Mesothelial cell of epicardium (in vitro differentiated cells): Measurements from ENCODE around the gene PAM16. TPM values are rescaled to one million over a fixed set of nuclear protein-coding genes. Genes with fewer than 3 reads are reported as not detected.

Source experiments
- DNase-seq, 2 experiments: peaks; one replicate each; pipeline ENCODE4 v3.0.0; 2021; ENCODE audit warnings: low spot score in 2 of 2; ENCODE audit not compliant: unreplicated experiment in 2 of 2
- H3K27ac Mint-ChIP-seq: 2 replicates; pipeline ENCODE4 v1.8.0; 2021; ENCODE audit warnings: mixed read lengths
- H3K27me3 Mint-ChIP-seq: 2 replicates; pipeline ENCODE4 v1.8.0; 2021; ENCODE audit warnings: low read depth, mixed read lengths
- H3K36me3 Mint-ChIP-seq: 2 replicates; pipeline ENCODE4 v1.8.0; 2021; ENCODE audit warnings: mixed read lengths
- H3K4me1 Mint-ChIP-seq: 2 replicates; pipeline ENCODE4 v1.8.0; 2021; ENCODE audit warnings: mixed read lengths
- H3K4me3 Mint-ChIP-seq: 2 replicates; pipeline ENCODE4 v1.8.0; 2021; ENCODE audit warnings: mild to moderate bottlenecking, moderate library complexity, mixed read lengths
- H3K9me3 Mint-ChIP-seq: 2 replicates; pipeline ENCODE4 v1.8.0; 2021; ENCODE audit warnings: mixed read lengths
- CTCF ChIP-seq: fragments of 200-600 bp; sonication (generic); IDR thresholded peaks from one replicate; pipeline ENCODE4 v1.5.0; 2021; ENCODE audit warnings: antibody characterized with exemption; ENCODE audit not compliant: unreplicated experiment
- total RNA-seq: library from RNA; stranded (reverse); gene quantifications from 3 replicates; pipeline ENCODE4 v1.2.1, GENCODE V29; 2021

The PAM16 gene
- total RNA-seq, 1 donor from 2014 or later, result 35.6 TPM

GRCh38 chr16:4388271-4389021, 37.3 kb upstream of the PAM16 start:
- no peaks in the 10 kb centered on the region for H3K9me3 Mint-ChIP-seq
- H3K27ac Mint-ChIP-seq, result peak overlapping the region; percentile 72
- TF ChIP-seq CTCF, result no peak
- no peaks in the 10 kb centered on the region for H3K27me3 Mint-ChIP-seq
- H3K4me3 Mint-ChIP-seq, result no peak overlapping the region
- DNase-seq, result no peak
- H3K36me3 Mint-ChIP-seq, result no peaks in the 10 kb centered on the region
- H3K4me1 Mint-ChIP-seq, result peaks cover 56% of the 10 kb centered on the region

GRCh38 chr16:4387781-4388180, 36.7 kb upstream of the PAM16 start:
- H3K27ac Mint-ChIP-seq, result no peak overlapping the region
- H3K4me3 Mint-ChIP-seq, result no peak overlapping the region
- peaks cover 50% of the 10 kb centered on the region for H3K4me1 Mint-ChIP-seq
- DNase-seq, result no peak
- TF ChIP-seq CTCF, result no peak
- H3K36me3 Mint-ChIP-seq, result peaks cover 2% of the 10 kb centered on the region
- H3K9me3 Mint-ChIP-seq, result no peaks in the 10 kb centered on the region
- no peaks in the 10 kb centered on the region for H3K27me3 Mint-ChIP-seq

GRCh38 chr16:4386951-4387565, 35.9 kb upstream of the PAM16 start:
- H3K4me3 Mint-ChIP-seq, result no peak overlapping the region
- H3K4me1 Mint-ChIP-seq, result peaks cover 45% of the 10 kb centered on the region
- no peak for DNase-seq
- peak overlapping the region; percentile 51 for H3K27ac Mint-ChIP-seq
- no peaks in the 10 kb centered on the region for H3K27me3 Mint-ChIP-seq
- H3K9me3 Mint-ChIP-seq, result no peaks in the 10 kb centered on the region
- TF ChIP-seq CTCF, result no peak
- peaks cover 2% of the 10 kb centered on the region for H3K36me3 Mint-ChIP-seq

- no peak overlapping the region for H3K27ac Mint-ChIP-seq
- H3K4me3 Mint-ChIP-seq, result no peak overlapping the region
- TF ChIP-seq CTCF, result no peak
- peaks cover 2% of the 10 kb centered on the region for H3K36me3 Mint-ChIP-seq
- no peak for DNase-seq
- H3K27me3 Mint-ChIP-seq, result no peaks in the 10 kb centered on the region
- no peaks in the 10 kb centered on the region for H3K9me3 Mint-ChIP-seq
- H3K4me1 Mint-ChIP-seq, result peaks cover 42% of the 10 kb centered on the region
These were observed 35.3 kb upstream of the PAM16 start for GRCh38 chr16:4386451-4386805.

- Mint-ChIP-seq H3K27me3 (no peaks in the 10 kb centered on the region), H3K4me1 (peaks cover 41% of the 10 kb centered on the region), H3K36me3 (peaks cover 2% of the 10 kb centered on the region), H3K4me3 (no peak overlapping the region), H3K27ac (peak overlapping the region; percentile 43), H3K9me3 (no peaks in the 10 kb centered on the region)
- no peak for TF ChIP-seq CTCF
- no peak for DNase-seq
These were observed 34.8 kb upstream of the PAM16 start for GRCh38 chr16:4385789-4386450.
